Endothelial cell of umbilical vein (primary cell): ENCODE results near the gene CPA4. TPM values are rescaled to one million over a fixed set of nuclear protein-coding genes. Genes with fewer than 3 reads are reported as not detected.

Source experiments
- BruUV-seq: library from RNA; stranded (reverse); fragments of 400-500 nt; replicated peaks from 2 replicates; lab custom pipeline; 2021; lab: Mats Ljungman, UMichigan
- CTCF ChIA-PET: fragments of 300-600, 350-600 bp; sonication (Branson Sonifier 250); formaldehyde crosslinking; loops from one replicate; lab custom pipeline; 2021; ENCODE audit warnings: antibody characterized with exemption, inconsistent platforms; lab: Charles Lee
- POLR2A ChIA-PET: fragments of 300-600, 350-600 bp; sonication (Branson Sonifier 250); formaldehyde crosslinking; loops from one replicate; lab custom pipeline; 2021; ENCODE audit warnings: antibody characterized with exemption, inconsistent platforms; lab: Charles Lee
- DNase-seq: peaks from one replicate; pipeline ENCODE4 v3.0.0-alpha.2; 2011; ENCODE audit warnings: low read depth, low spot score
- FAIRE-seq: peaks from 2 replicates; lab custom pipeline; 2011; peaks lifted over from hg19 to GRCh38; lab: Jason Lieb, UNC
- H2AFZ ChIP-seq: 2 replicates; pipeline ENCODE4 v1.6.0; 2012; ENCODE audit warnings: low read depth, low read length, control low read depth, inconsistent platforms
- H3K27ac ChIP-seq: 2 replicates; pipeline ENCODE4 v1.5.1; 2011; ENCODE audit warnings: low read depth, mild to moderate bottlenecking, control low read depth, low read length, moderate library complexity; ENCODE audit not compliant: insufficient read depth
- H3K27me3 ChIP-seq, 2 experiments: 2 replicates each; pipeline versions ENCODE4 v1.6.0 to v1.6.1; 2011; ENCODE audit warnings: low read length in 2 of 2, mixed read lengths in 1 of 2; ENCODE audit not compliant: control insufficient read depth in 2 of 2, insufficient read depth in 2 of 2
- H3K36me3 ChIP-seq, 2 experiments: 2 replicates in 1 of 2; 3 replicates in 1 of 2; pipeline ENCODE4 v1.5.1; 2011; ENCODE audit warnings: low read length in 2 of 2, mild to moderate bottlenecking in 1 of 2, moderate library complexity in 1 of 2; ENCODE audit not compliant: control insufficient read depth in 2 of 2, insufficient read depth in 2 of 2; ENCODE audit errors: extremely low read depth in 1 of 2
- H3K4me1 ChIP-seq: 3 replicates; pipeline ENCODE4 v1.5.1; 2011; ENCODE audit warnings: mild to moderate bottlenecking, low read length; ENCODE audit not compliant: control insufficient read depth, insufficient read depth; ENCODE audit errors: extremely low read depth
- H3K4me2 ChIP-seq: 2 replicates; pipeline ENCODE4 v1.6.1; 2011; ENCODE audit warnings: low read length, control low read depth, mixed read lengths; ENCODE audit not compliant: insufficient read depth
- H3K4me3 ChIP-seq, 3 experiments: fragments of 200-600 bp in 1 of 3; sonication (generic), shearing (Covaris generic) in 1 of 3; replicated peaks in 1 of 3; 2 replicates each; pipeline ENCODE4 v1.5.1; 2011 to 2016; ENCODE audit warnings: control low read depth in 3 of 3, low read length in 3 of 3, mild to moderate bottlenecking in 2 of 3, inconsistent platforms in 1 of 3, low read depth in 1 of 3, moderate library complexity in 1 of 3; ENCODE audit not compliant: insufficient read depth in 1 of 3
- H3K79me2 ChIP-seq: 2 replicates; pipeline ENCODE4 v1.6.0; 2012; ENCODE audit warnings: low read length, inconsistent platforms; ENCODE audit not compliant: control insufficient read depth, insufficient read depth
- H3K9ac ChIP-seq: replicated peaks from 2 replicates; pipeline ENCODE3; 2011; ENCODE audit warnings: low read length, control low read depth; ENCODE audit not compliant: insufficient read depth; ENCODE audit errors: extremely low read depth
- H3K9me1 ChIP-seq: replicated peaks from 3 replicates; pipeline ENCODE4 v1.6.0; 2011; ENCODE audit warnings: mild to moderate bottlenecking, low read length; ENCODE audit not compliant: control insufficient read depth, insufficient read depth; ENCODE audit errors: extremely low read depth
- H3K9me3 ChIP-seq: replicated peaks from 2 replicates; pipeline ENCODE4 v1.5.1; 2012; ENCODE audit warnings: low read length, inconsistent platforms; ENCODE audit not compliant: control insufficient read depth, insufficient read depth
- H4K20me1 ChIP-seq: replicated peaks from 2 replicates; pipeline ENCODE3; 2011; ENCODE audit warnings: mild to moderate bottlenecking, low read length; ENCODE audit not compliant: control insufficient read depth, insufficient read depth; ENCODE audit errors: extremely low read depth
- EZH2 ChIP-seq: IDR thresholded peaks from 2 replicates; pipeline ENCODE4 v1.6.1; 2012; ENCODE audit warnings: borderline replicate concordance, low read depth, mild to moderate bottlenecking, moderate library complexity, low read length, inconsistent platforms; ENCODE audit not compliant: severe bottlenecking
- FOS ChIP-seq: IDR thresholded peaks from 2 replicates; pipeline ENCODE4 v1.6.1; 2011; ENCODE audit warnings: mild to moderate bottlenecking, low read length, moderate library complexity, borderline replicate concordance; ENCODE audit not compliant: insufficient read depth
- GATA2 ChIP-seq: IDR thresholded peaks from 2 replicates; pipeline ENCODE4 v1.7.0; 2011; ENCODE audit warnings: low read depth, mild to moderate bottlenecking, moderate library complexity, mixed read lengths, low read length; ENCODE audit not compliant: insufficient read length, insufficient read depth
- JUN ChIP-seq: IDR thresholded peaks from 2 replicates; pipeline ENCODE4 v1.6.1; 2011; ENCODE audit warnings: borderline replicate concordance, low read depth; ENCODE audit not compliant: insufficient read length, insufficient read depth
- MYC ChIP-seq: IDR thresholded peaks from one replicate; pipeline ENCODE4 v1.6.1; 2011; ENCODE audit warnings: mild to moderate bottlenecking, low read depth, low read length
- POLR2A ChIP-seq: IDR thresholded peaks from 2 replicates; pipeline ENCODE4 v1.6.1; 2012; ENCODE audit warnings: low read depth, mild to moderate bottlenecking, control low read depth, low read length
- POLR2AphosphoS5 ChIP-seq: IDR thresholded peaks from 2 replicates; pipeline ENCODE4 v1.6.1; 2012; ENCODE audit warnings: low read depth, mild to moderate bottlenecking, control low read depth, low read length, moderate library complexity; ENCODE audit not compliant: insufficient read depth
- dilution Hi-C: fragments of 300-500 bp; cut with MboI; formaldehyde crosslinking; loops from one replicate; pipeline ENCODE4 v1.15.0; 2019; ENCODE audit warnings: low sequenced_read_pairs; ENCODE audit not compliant: extremely low pct_ligation_motif_present
- intact Hi-C: fragments of 100-400 bp; cut with micrococcal nuclease; formaldehyde crosslinking; loops from one replicate; pipeline ENCODE4 v1.10.0; 2022
- polyA plus RNA-seq, 4 experiments: library from polyadenylated mRNA; depleted of rRNA in 3 of 4; stranded (reverse) in 3 of 4; unstranded in 1 of 4; fragments of >200 nt; gene quantifications; 2 replicates each; pipeline versions ENCODE4 v1.2.1 to v1.2.3, GENCODE V29; 2011 to 2012; ENCODE audit warnings: missing spikeins in 1 of 4
- total RNA-seq: library from RNA; stranded (reverse); gene quantifications from 2 replicates; pipeline ENCODE4 v1.2.3, GENCODE V29; 2021
- TF ChIP-seq, protein P1 (sequence below): IDR thresholded peaks from 2 replicates; pipeline ENCODE4 v1.6.1; 2011; ENCODE audit not compliant: insufficient read depth, insufficient read length
- TF ChIP-seq, protein P2 (sequence below), 2 donors: IDR thresholded peaks; 1 replicate in 1 of 2; 2 replicates in 1 of 2; pipeline ENCODE4 v1.5.1; 2011; ENCODE audit warnings: low read length in 2 of 2, mild to moderate bottlenecking in 2 of 2, moderate library complexity in 2 of 2, control low read depth in 1 of 2, inconsistent platforms in 1 of 2, low read depth in 1 of 2; ENCODE audit not compliant: insufficient read depth in 1 of 2; ENCODE audit errors: extremely low read depth in 1 of 2

The CPA4 gene
- total and polyA plus RNA-seq, 2 donors (not counting 3 experiments of a cell fraction or from before 2014, with no cell fraction given) = 0.36 TPM; not detected in 1

DNA sequence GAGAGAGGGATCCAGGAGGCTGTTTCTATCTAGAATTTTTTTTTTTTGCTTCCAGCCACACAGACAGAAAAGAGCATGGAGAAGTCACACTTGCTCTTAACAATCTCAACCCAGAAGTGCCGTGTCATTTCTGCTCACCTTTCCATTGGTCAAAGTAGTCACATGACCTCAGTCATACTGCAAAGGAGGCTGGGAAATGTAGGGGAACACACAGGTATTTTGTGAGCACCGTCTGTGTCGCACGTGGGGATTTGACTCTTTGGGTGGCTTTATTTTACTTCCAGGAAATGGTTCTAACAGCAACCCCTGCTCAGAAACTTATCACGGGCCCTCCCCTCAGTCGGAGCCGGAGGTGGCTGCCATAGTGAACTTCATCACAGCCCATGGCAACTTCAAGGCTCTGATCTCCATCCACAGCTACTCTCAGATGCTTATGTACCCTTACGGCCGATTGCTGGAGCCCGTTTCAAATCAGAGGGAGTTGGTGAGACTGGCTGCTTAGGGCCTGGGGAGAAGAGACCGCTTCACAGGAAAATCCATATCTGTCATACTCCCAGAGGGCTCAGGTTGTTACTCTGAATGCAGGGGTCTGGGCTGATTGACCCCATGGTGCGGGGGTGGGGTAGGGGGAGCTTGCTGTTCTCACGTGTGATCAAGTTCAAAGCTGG lies 74.3 kb downstream of the CPA4 start:
- Histone ChIP-seq H3K36me3 (no peaks in the 10 kb centered on the region), H3K27me3 (no peaks in the 10 kb centered on the region), H3K79me2 (no peaks in the 10 kb centered on the region), H4K20me1 (no peaks in the 10 kb centered on the region), H2AFZ (no peak overlapping the region), H3K9ac (no peak overlapping the region), H3K4me3 (no peak overlapping the region), H3K4me2 (no peak overlapping the region), H3K27ac (no peak overlapping the region), H3K9me1 (no peaks in the 10 kb centered on the region), H3K9me3 (no peaks in the 10 kb centered on the region), H3K4me1 (peaks cover 7% of the 10 kb centered on the region)
- POLR2A ChIA-PET = no interaction called here
- dilution Hi-C loops = no loop called here
- intact Hi-C loops = no loop called here
- no peak for DNase-seq
- no peak for TF ChIP-seq MYC
- no peak for TF ChIP-seq GATA2
- TF ChIP-seq, protein P1, sequence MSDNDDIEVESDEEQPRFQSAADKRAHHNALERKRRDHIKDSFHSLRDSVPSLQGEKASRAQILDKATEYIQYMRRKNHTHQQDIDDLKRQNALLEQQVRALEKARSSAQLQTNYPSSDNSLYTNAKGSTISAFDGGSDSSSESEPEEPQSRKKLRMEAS = no peak
- TF ChIP-seq POLR2A = no peak
- TF ChIP-seq EZH2 = no peak
- TF ChIP-seq POLR2AphosphoS5 = no peak
- TF ChIP-seq, protein P2, sequence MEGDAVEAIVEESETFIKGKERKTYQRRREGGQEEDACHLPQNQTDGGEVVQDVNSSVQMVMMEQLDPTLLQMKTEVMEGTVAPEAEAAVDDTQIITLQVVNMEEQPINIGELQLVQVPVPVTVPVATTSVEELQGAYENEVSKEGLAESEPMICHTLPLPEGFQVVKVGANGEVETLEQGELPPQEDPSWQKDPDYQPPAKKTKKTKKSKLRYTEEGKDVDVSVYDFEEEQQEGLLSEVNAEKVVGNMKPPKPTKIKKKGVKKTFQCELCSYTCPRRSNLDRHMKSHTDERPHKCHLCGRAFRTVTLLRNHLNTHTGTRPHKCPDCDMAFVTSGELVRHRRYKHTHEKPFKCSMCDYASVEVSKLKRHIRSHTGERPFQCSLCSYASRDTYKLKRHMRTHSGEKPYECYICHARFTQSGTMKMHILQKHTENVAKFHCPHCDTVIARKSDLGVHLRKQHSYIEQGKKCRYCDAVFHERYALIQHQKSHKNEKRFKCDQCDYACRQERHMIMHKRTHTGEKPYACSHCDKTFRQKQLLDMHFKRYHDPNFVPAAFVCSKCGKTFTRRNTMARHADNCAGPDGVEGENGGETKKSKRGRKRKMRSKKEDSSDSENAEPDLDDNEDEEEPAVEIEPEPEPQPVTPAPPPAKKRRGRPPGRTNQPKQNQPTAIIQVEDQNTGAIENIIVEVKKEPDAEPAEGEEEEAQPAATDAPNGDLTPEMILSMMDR (IDR thresholded peaks at IDR 0.05; ENCODE audit: extremely low read depth in 1 of 2, insufficient read depth in 1 of 2, low read depth in 1 of 2, low read length in 2 of 2) = no peak
- TF ChIP-seq FOS = no peak
- TF ChIP-seq JUN = no peak
- BruUV-seq = no TSS peak
- no peak for FAIRE-seq
- CTCF ChIA-PET = no interaction called here
